Measurements from ENCODE around the gene PDLIM3.

The PDLIM3 gene

GRCh38 chr4:185471235-185472102, 63.8 kb downstream of the PDLIM3 start, which contains the start of gene CCDC110 (continued):
- TF ChIP-seq ZBTB44 (tag by site-specific recombination; IDR thresholded peaks at IDR 0.05) (no peak), ZNF639 (tag by site-specific recombination; IDR thresholded peaks at IDR 0.05) (no peak), ZSCAN4 (tag by site-specific recombination; IDR thresholded peaks at IDR 0.05) (no peak), ZNF341 (tag by site-specific recombination; IDR thresholded peaks at IDR 0.05; ENCODE audit: low read depth) (no peak)

GRCh38 chr4:185470501-185471195, 64.7 kb downstream of the PDLIM3 start:
- CTCF ChIA-PET: no interaction called here
- H3K27ac ChIP-seq (ENCODE audit: extremely low read depth, low read depth, low read length): peak overlapping the region; percentile 31; the same call in 1 of the 2 replicates
- no peaks in the 10 kb centered on the region for H3K9me3 ChIP-seq (ENCODE audit: control insufficient read depth, insufficient read depth, low read depth, low read length)
- 0 out of 2 replicates have a peak, but pooled peaks cover 3% of the 10 kb centered on the region for H3K4me1 ChIP-seq (ENCODE audit: control insufficient read depth, insufficient read depth, low read length)
- POLR2A ChIA-PET: no interaction called here
- TF ChIP-seq ZNF10 (tag by site-specific recombination; IDR thresholded peaks at IDR 0.05) (no peak), ZBTB8A (tag by site-specific recombination; IDR thresholded peaks at IDR 0.05) (no peak), ZNF223 (tag by site-specific recombination; IDR thresholded peaks at IDR 0.05) (0 out of 2 replicates have a peak, but pooled peaks have one; percentile 35), HOXD13 (CRISPR knock-in tag; IDR thresholded peaks at IDR 0.05; ENCODE audit: borderline replicate concordance) (no peak), ZNF501 (tag by site-specific recombination; IDR thresholded peaks at IDR 0.05) (peak; percentile 41; the same call in 1 of the 2 replicates), ZNF768 (tag by site-specific recombination; IDR thresholded peaks at IDR 0.05) (peak; percentile 92), ZBTB17 (tag by site-specific recombination; IDR thresholded peaks at IDR 0.05) (0 out of 2 replicates have a peak, but pooled peaks have one; percentile 10), ZEB2 (tag by site-specific recombination; IDR thresholded peaks at IDR 0.05) (0 out of 2 replicates have a peak, but pooled peaks have one; percentile 18), ZNF580 (tag by site-specific recombination; IDR thresholded peaks at IDR 0.05) (0 out of 2 replicates have a peak, but pooled peaks have one; percentile 47), ZNF341 (tag by site-specific recombination; IDR thresholded peaks at IDR 0.05; ENCODE audit: low read depth) (peak; percentile 50), ZNF2 (tag by site-specific recombination; IDR thresholded peaks at IDR 0.05) (0 out of 2 replicates have a peak, but pooled peaks have one; percentile 43), ZNF335 (tag by site-specific recombination; conservative IDR thresholded peaks at IDR 0.05) (peak; percentile 99), MZF1 (tag by site-specific recombination; IDR thresholded peaks at IDR 0.05; ENCODE audit: borderline replicate concordance) (peak; percentile 68; the same call in 1 of the 2 replicates), KLF1 (tag by site-specific recombination; IDR thresholded peaks at IDR 0.05) (peak; percentile 31; the same call in 1 of the 2 replicates)
- no peaks in the 10 kb centered on the region for H3K36me3 ChIP-seq (ENCODE audit: control insufficient read depth in 2 of 2, insufficient read depth in 1 of 2, low read length in 2 of 2)
- peak overlapping the region; percentile 52 for H3K4me3 ChIP-seq (ENCODE audit: low read depth, low read length)

Measured in HEK293 (cell line).